GM21526 (cell line): ENCODE data around the gene KIAA1671.

Experiments
- ATAC-seq: cut with Tn5 transposase; IDR thresholded peaks from one replicate; pipeline ENCODE4 v1.9.1; 2021; ENCODE audit warnings: moderate library complexity; ENCODE audit not compliant: unreplicated experiment, low FRiP score

The KIAA1671 gene

DNA sequence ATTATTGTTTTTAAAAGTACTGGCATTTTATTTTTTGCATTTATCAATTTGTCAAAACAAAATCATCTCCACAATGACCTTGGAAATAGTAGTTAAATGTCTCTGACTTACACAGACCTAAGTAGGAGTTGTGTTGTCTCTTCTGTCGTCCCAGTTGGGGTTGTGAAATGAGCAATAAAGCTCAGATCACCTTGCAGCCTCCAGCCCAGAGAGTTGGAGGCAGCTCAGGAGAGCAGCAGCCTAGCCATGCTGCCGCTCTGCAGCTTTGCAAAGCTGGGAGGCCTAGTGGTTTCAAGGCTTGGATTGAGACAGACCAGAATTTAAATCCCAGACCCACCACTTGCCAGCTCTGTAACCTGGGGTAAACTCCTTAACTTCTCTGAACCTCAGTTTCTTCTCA, 181.9 kb downstream of the KIAA1671 start:
- ATAC-seq, result no peak

DNA sequence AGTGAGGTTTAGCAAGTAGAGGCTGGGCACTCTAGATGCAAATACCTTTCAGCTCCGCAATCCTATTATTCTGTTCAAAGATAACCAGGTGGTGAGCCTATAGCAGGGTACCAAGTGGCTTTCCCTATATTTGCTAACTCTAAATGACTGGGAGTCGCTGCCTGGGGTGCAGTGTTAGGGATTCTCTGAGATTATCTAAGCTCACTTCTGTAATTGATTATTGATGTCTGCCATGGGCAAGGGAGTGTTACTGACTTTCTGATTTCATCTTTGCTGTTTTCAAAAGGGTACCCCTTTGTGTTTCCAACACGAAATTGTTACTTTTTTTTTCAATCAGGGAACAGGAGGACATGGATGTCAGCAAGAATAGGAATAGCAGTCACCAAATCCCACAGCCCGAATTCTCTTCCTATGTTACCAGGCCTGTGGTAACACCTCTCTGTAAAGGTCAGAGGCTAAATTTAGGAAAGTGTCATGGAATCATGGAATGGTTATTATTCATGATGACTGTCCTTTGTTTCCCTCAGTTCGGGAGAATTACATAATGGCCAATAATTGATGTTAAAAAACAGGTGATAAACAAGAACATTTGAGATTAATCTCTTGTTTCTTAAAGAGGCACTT, 184.5 kb downstream of the KIAA1671 start:
- no peak for ATAC-seq

DNA sequence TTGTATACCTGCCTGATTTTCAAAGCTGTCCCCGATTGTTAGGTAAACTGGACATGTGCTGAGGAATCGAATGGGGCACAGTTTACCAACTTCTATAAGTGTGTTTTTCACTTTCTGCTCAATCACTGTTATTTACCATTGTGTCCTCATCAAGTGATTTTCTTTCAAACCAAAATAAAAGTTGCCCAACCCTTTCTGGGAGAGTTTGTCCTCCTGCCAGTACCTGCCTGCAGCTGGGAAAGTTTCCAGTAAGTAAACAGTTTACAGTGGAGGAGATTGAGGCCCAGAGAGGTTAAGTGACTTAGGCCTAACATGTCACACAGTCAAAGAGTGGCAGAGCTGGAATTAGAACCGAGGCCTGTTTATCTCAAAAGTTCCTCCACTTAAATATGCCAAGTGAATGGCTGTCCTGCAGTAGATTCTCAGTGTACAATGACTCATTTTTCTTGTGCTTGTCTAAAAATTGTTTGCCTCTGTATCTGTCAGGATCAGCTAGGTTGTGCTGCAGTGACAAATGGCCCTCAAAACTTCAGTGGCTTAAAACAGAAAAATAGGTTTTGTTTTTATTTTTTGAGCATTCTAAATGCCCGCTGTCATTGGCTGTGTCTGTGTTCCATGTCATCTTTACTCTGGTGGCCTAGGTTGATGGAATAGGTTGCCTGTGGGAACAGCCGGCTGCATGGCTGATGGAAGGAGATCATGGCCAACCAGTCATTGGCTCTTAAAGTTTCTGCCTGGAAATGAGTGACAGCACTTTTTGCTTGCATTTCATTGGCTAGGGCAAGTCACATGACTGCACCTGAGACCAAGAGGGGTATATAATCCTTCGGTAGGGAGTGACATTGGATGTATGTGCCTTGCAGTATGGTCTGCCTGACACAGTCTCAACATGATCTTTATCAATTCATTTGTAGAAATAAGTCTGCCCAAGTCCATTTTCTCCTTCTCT, 185.3 kb downstream of the KIAA1671 start:
- no peak for ATAC-seq

DNA sequence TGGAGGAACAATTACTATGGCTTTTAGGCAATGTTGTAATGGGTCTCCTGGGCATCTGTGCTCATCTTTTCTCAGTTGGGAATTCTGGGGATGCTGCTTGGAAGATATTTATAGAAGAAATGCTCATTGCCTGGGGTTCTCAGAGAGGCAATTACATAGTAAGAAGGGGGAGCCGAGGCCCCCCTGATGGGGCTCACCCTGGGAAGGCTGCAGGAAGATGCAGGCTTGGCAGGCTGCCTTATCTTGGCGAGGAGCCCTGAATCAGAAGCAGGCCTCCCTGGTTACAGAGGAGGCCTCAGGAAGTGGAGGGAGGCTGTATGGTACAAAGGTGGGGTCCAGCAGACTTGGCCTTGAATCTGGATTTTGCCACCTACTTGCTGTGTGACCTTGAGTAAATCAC, 186.5 kb downstream of the KIAA1671 start:
- ATAC-seq, result no peak

DNA sequence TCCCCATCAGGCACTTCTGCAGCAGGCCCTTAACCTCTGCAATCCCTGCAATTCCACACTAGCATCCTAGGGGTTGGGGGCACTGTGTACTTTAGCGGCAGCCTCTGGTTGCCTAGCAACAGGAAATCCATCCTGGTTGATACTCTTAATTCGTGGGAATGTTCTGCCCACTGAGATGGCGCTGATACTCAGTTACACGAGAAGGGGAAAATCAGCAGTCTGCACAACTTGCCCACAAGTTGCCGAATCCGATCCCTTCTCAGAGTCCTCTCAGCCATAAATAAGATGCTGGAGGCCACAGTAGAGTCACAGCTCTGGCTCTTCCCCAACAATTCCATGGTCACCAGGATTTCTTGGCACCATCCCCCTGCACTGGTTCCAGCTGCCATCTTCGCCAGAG, 189.6 kb downstream of the KIAA1671 start:
- ATAC-seq, result no peak

DNA sequence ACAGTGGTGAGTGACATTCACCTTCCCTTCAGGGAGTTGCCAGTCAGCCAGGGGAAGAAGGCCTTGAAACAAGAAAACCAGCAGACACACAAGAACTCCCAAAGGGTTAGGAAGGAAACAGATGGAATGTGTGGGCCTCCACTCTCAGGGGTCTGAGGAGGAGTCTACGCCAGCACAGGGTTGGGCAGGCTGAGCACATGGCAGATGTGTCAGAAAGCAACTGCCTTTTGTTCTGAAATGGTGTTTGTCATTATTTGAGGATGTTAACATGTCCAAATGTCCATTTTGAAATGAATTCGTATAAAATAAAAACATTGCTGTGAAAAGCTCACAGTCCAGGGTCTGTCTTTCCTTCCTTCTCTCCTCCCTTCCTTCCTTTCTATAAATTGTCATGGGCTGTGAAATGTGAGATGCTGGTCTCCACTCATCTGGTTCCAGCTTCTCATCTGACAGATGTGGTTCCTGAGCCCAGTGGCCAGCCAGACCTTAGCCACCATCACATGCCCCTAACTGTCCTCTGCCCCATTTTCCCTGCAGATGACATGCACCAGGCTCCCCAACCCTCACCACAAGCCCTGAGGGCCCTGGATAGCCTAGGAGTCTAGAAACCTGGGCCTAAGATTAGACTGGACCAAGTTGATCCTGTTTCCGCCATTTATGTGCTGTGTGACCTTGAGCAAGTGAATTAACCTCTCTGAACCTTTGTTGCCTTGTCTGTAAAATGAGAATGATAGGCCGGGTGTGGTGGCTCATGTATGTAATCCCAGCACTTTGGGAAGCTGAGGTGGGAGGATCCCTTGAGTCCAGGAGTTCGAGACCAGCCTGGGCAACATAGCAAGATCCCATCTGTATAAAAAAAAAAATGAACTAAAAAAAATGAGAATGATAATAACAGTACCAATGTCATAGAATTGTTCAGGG, 190.9 kb downstream of the KIAA1671 start:
- ATAC-seq, result no peak

DNA sequence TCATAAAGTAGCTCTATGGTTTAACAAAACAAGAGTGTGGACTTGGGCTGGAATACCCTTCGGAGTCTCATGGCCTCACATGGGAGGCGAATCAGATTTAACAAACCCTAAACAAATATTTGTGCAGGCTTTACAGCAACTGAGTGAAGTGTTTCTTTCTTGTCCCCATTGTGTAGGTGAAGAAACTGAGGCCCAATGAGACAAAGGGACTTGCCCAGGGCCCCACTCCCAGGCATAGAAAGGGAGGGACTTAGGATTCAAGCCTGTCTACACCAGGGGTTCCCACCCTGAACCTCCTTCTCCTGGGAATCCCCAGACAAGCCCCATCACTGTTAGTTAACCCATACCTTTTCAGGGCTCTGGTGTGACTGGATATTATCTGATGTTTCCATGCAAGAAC, 192.0 kb downstream of the KIAA1671 start:
- ATAC-seq, result no peak

DNA sequence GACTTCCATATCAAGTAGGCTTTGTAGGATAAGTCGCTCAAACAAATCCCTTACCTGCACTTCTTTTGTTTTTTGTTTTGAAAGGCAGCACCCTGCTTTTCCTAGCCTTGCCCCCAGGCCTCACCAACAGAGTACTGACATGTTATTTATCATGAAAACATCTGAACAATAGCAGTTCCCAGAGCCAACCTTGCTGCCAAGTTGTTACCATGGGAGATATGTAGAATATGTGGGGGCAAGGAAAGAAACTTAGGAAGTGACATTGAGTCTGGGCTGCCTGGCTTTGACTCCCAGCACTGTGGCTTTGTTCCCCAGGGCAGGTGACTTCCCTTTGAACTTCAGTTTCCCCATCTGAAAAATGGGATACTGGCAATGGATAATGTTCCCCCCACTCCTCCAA, 193.8 kb downstream of the KIAA1671 start:
- ATAC-seq, result no peak

DNA sequence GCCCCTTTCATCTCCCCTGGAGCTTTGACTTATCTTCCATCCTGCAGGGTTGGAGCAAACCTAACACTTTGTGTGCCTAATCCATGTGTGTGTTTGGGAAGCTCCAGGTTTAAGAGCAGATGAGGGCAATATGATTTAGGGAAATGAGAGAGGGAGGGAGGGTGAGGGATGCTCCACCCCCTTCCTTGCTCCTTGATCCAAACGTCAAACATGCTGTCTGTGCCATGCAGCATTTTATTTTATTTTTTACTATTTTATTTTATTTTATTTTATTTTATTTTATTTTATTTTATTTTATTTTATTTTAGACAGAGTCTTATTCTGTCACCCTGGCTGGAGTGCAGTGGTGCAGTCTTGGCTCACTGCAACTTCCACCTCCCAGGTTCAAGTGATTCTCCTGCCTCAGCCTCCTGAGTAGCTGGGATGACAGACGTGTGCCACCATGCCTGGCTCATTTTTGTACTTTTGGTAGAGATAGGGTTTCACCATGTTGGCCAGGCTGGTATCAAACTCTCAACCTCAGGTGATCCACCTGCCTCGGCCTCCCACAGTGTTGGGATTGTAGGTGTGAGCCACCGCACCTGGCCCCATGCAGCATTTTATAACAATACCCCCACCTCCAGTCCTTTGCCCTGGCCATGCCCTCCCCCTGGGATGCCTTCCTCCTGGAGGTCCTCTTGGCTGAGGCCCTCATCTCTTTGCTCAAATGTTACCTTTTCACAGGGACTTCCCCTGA, 194.6 kb downstream of the KIAA1671 start:
- ATAC-seq, result no peak

DNA sequence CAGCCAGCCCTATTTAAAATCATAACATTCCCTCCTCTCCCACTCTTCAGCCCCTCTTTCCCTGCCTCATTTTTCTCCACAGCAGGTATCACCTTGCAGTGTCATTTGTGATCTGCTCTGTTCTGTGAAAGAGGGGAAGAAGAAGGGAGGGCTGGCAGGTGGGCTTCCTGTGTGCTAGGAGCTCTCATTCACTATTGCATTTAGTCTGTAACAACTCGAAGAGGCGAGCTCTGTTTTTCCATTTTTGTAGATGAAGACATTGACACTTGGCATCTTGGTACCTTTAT, 195.1 kb downstream of the KIAA1671 start:
- ATAC-seq, result no peak

DNA sequence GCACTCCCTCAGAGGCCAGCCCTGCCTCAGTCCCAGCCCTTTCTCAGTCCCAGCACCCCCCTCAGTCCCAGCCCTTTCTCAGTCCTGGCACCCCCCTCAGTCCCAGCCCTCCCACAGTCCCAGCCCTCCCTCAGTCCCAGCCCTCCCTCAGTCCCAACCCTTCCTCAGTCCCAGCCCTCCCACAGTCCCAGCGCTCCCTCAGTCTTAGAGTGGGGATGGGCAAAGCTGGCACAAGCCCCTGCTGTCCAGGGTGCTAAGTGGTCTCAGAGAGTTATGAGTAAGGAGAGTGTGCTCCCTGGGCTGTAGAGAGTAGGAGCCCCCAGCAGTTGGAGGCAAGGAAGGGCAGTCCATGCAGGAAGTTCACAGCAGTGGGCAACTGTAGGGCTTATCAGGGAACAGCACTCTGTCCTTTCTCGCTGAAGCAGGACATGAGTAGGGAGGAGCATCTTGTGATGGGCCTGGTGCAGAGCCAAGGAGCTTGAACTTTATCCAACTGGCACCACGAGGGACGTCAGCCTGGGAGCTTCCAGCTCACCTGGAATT, 195.7 kb downstream of the KIAA1671 start:
- ATAC-seq, result no peak

DNA sequence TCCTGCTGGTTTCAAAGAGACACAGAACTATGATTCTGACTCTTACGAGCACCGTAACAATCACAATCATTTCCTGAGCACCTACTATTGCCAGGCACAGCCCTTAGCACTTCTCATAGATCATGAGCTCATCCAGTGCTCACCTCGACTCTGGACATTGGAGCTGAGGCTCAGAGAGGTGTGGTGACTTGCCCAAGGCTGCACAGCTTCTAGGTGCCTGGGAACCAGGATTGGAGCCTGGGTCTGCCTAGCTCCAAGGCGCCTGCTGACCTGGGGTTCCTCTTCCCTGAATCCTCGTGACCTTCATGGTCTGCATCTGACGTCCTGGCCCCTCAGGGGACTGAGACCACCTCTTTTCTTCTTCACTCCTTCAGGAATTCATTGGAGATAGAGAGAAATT, 196.5 kb downstream of the KIAA1671 start:
- ATAC-seq, result no peak

DNA sequence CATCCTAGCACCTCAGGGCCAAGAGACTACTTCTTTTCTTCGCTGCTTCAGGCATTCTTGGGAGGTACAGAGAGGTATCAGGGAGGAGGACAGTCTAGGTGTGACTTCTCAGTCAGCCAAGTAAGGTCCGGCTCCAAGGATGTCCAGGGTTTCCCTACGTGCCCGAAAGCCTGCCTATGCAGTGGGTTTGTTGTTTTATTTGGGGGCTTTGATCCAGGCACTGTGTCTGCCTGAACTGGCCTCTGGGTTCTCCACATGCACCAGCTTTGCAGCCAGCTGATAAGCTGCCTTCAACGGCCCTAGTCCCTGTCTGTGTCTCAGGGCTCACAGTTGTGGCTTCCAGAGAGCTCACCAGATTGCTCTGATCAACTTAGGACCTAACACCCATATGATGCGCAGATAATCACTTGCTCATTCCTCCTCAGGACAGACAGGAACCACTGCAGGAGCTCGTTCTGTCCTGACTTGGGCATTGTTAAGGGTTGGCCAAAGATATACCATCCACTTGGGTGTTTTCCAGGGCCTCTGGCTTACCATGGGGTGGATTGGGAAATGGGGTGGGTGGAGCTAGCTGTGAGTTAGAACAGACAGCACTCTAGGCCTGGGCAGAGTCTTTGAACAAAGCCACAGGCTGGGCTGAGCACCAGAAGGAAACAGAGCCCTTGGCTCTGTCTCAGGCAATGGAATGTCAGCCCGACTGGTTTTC, 201.6 kb downstream of the KIAA1671 start:
- ATAC-seq, result no peak

DNA sequence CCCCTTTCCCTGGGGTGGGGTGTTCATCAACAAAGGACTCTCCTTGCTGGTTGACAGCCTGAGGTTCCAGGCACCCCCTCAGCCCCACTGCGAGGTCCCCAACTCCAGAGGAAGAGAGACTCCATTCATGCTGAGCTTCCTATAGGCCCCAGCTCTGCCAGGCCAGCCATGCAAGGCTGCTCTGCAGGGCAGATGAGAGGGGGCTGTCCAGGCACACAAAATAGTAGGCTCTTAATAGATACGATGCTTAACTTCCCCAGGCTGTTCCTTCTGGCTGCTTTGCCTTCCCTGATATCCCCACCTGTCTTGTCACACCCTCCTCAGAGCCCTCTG, 202.1 kb downstream of the KIAA1671 start:
- no peak for ATAC-seq

DNA sequence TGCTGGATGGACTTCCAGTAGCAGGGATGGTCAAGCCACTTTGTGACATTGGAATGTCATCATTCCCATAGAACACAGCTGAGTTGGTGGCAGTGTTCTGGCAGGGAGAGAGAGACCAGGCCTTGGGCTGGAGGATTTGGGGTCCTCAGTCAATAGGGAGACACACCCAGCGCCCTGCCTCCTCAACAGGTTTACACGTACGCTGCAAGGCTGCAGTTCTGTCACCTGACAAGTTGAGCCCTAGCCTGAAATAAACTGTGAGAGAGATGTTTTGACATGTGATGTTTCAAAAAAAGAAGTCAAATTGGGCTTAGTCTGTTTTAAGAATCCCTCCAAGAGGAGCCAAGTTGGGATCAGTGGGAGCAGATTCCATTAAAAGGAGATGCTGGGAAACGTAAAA, 204.2 kb downstream of the KIAA1671 start:
- ATAC-seq, result no peak

DNA sequence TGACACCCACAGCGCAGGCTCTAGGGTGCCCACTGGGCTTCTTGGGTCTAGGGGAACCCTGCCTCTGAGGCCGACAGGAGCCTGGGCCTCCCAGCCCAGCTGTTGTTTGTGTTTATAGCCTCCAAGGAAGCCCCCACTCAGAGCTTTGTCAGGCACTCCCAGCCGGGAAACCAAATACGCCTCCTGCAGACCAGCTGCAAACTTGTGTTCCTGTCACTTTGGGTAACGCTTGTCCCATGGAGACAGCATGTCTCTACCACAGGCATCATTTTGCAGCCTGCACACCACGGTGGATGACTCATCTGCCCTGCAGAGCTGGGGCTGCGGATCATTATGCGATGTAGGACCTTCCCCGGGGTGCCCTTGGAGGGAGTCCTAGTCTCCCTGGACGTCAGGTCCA, 206.5 kb downstream of the KIAA1671 start:
- ATAC-seq, result no peak

DNA sequence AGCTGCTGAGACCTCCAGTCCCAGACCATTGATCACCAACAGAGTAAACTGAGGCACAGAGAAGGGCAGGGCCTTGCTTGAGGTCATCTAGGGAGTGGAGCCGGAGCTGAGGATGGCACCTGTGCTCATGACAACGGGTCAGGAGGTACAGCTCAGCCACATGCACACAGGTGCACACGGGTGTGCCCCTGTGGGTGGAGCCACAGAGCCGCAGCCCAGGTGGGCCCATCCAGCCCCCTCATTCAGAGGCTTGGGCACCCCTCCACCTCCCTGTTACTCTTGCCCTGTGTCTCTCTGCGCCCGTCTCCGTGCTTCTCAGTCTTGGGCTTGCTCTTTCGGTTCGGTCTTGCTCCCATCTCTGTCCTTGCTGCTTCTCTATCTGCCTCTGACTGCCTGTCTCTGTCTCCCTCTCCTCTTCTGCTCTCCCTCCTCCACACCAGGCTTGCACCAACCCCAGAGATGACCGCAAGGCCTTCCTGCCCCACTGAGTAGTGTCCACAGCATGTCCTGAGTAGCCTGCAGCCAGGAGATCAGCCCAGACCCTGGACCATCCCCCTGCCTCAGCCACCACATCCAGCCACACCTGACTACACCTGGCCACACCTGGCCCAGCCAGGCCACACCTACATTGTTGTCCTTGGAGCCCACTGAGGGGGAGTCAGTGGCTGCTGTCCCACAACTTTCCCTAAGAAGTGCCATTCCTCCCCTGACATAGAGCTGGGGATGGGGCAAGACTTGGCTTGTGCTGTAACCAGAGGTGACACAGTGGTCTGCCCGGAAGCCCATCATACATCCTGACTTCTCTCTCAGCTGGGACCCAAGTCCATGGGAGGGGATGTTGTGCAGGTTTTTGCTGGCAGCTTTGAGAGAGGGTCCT, 207.8 kb downstream of the KIAA1671 start:
- ATAC-seq, result no peak

DNA sequence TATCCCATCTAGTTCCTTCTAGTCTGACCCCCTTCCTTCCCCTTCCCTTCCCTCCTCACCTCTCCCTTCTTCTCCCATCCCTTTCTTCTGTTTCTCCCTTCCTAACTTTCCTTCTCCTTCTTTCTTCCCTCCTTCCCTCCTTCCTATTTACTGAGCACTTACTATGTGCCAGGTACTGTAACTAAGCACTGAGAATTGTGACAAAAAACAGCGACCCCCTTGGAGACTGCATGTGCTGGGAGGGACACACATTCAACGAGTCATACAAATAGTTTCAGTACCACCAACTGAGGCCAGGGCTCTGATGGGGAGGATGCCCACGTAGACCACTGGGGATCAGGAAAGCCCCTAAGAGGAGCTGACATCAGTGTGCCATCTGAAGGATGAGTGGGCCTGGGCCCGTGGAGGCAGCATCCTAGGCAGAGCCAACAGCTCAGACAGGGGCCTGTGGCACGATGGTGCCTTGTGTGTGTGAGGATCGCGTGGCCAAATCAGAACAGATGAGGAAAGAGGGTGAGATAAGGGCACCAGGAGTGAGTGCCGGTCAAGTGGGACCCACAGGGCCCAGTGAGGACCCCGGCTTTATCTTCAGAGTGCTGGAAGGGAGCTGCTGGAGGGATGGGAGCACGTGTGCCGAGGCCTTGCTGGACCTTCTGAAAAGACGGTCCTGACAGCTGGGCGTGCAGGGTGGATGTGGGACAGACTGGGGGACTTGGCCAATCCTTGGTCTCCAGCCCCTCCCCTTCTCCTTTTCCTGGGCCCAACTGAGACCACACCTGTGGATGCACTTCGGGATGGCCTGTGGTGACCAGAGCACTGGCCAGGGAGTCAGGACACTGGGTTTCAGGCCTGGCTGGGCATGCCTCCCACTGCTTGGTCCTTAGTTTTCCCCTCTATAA, 208.8 kb downstream of the KIAA1671 start:
- no peak for ATAC-seq
